Measurements from ENCODE around the gene DIAPH3. TPM values are rescaled to one million over a fixed set of nuclear protein-coding genes. Genes with fewer than 3 reads are reported as not detected.

Gene DIAPH3
- total RNA-seq, 2 experiments from 2014 or later: 20.0 to 21.0 TPM

GRCh38 chr13:59883885-59884284 lies 279.8 kb downstream of the DIAPH3 start:
- Mint-ChIP-seq H3K4me1 (no peaks in the 10 kb centered on the region), H3K9me3 (no peaks in the 10 kb centered on the region), H3K36me3 (no peaks in the 10 kb centered on the region), H3K27me3 (no peaks in the 10 kb centered on the region), H3K4me3 (no peak overlapping the region), H3K27ac (no peak overlapping the region)
- DNase-seq: no peak

DNA sequence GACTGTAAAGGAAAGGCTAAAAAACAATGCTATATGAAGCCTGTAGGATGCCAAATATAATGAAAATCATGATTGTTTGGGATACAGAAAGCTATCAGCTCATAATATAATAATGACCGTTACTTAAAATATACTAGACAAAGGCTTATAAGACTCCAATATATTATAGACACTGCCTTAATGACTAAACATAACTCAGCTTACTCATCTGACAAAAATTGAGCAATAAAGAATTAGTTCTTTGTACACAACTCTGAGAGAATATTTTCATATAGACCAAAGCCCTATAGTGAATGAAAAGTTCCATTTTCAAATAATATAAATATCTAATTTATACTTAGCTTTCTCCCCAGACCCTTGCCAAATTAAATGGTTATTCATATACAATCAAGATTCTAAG lies 283.3 kb downstream of the DIAPH3 start:
- Mint-ChIP-seq H3K36me3 (no peaks in the 10 kb centered on the region), H3K4me3 (no peak overlapping the region), H3K9me3 (no peaks in the 10 kb centered on the region), H3K4me1 (no peaks in the 10 kb centered on the region), H3K27ac (no peak overlapping the region), H3K27me3 (no peaks in the 10 kb centered on the region)
- no peak for DNase-seq

GRCh38 chr13:59879281-59879680 lies 284.4 kb downstream of the DIAPH3 start:
- Mint-ChIP-seq H3K27ac (no peak overlapping the region), H3K27me3 (no peaks in the 10 kb centered on the region), H3K4me1 (no peaks in the 10 kb centered on the region), H3K4me3 (no peak overlapping the region), H3K9me3 (no peaks in the 10 kb centered on the region), H3K36me3 (peaks cover 3% of the 10 kb centered on the region)
- DNase-seq: no peak

DNA sequence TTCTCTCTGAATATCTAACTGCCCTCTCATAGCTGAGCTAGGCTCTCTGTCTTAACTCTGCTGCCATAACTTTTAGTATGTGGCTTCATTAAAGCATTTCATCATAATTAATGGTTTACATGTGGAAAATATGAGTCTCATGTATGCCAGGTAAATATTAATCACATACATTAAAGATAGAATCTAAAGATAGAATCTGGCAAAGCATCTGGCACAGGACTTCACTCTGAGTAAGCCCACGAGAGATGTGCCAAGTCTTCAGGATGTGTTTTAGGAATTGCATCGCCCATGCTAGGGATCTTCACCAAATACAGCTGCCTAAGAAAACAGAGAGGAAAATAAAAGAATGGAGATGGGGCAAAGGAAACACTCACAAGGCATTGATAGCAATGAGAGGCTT lies 285.8 kb downstream of the DIAPH3 start:
- H3K4me3 Mint-ChIP-seq: no peak overlapping the region
- no peaks in the 10 kb centered on the region for H3K9me3 Mint-ChIP-seq
- H3K27ac Mint-ChIP-seq: no peak overlapping the region
- DNase-seq: no peak
- H3K4me1 Mint-ChIP-seq: no peaks in the 10 kb centered on the region
- peaks cover 3% of the 10 kb centered on the region for H3K36me3 Mint-ChIP-seq
- H3K27me3 Mint-ChIP-seq: no peaks in the 10 kb centered on the region

- H3K27me3 Mint-ChIP-seq: no peaks in the 10 kb centered on the region
- H3K36me3 Mint-ChIP-seq: peaks cover 3% of the 10 kb centered on the region
- H3K27ac Mint-ChIP-seq: no peak overlapping the region
- no peaks in the 10 kb centered on the region for H3K4me1 Mint-ChIP-seq
- H3K9me3 Mint-ChIP-seq: no peaks in the 10 kb centered on the region
- DNase-seq: no peak
- H3K4me3 Mint-ChIP-seq: no peak overlapping the region
Observed at GRCh38 chr13:59874973-59875372, 288.8 kb downstream of the DIAPH3 start.

GRCh38 chr13:59873856-59874255 lies 289.9 kb downstream of the DIAPH3 start:
- H3K9me3 Mint-ChIP-seq: no peaks in the 10 kb centered on the region
- no peaks in the 10 kb centered on the region for H3K4me1 Mint-ChIP-seq
- peaks cover 3% of the 10 kb centered on the region for H3K36me3 Mint-ChIP-seq
- no peaks in the 10 kb centered on the region for H3K27me3 Mint-ChIP-seq
- DNase-seq: no peak
- H3K4me3 Mint-ChIP-seq: no peak overlapping the region
- no peak overlapping the region for H3K27ac Mint-ChIP-seq

DNA sequence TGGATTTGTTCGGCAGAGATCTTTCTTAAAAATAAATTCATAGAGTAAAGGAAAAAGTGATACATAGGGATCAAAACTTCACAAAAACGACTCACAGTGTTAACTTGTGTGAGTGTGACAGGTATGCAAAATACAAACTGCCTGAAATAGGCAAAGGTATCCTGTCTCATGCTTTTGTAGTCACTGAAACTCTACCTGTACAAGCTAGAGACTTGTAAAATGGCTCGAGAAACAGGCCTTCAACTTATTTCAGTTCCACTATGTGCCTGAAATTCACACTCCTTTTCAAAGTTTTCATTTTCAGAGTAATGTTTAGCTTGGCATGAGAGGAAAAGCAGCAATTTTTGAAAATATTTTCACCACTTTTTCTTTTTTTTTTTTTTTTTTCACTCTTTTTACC lies 290.4 kb downstream of the DIAPH3 start:
- no peaks in the 10 kb centered on the region for H3K9me3 Mint-ChIP-seq
- H3K4me1 Mint-ChIP-seq: no peaks in the 10 kb centered on the region
- no peak overlapping the region for H3K27ac Mint-ChIP-seq
- peaks cover 3% of the 10 kb centered on the region for H3K36me3 Mint-ChIP-seq
- H3K4me3 Mint-ChIP-seq: no peak overlapping the region
- no peaks in the 10 kb centered on the region for H3K27me3 Mint-ChIP-seq
- DNase-seq: no peak

GRCh38 chr13:59867867-59868266 lies 295.9 kb downstream of the DIAPH3 start:
- no peak overlapping the region for H3K27ac Mint-ChIP-seq
- no peaks in the 10 kb centered on the region for H3K9me3 Mint-ChIP-seq
- H3K4me1 Mint-ChIP-seq: no peaks in the 10 kb centered on the region
- no peak for DNase-seq
- no peak overlapping the region for H3K4me3 Mint-ChIP-seq
- no peaks in the 10 kb centered on the region for H3K27me3 Mint-ChIP-seq
- H3K36me3 Mint-ChIP-seq: no peaks in the 10 kb centered on the region

DNA sequence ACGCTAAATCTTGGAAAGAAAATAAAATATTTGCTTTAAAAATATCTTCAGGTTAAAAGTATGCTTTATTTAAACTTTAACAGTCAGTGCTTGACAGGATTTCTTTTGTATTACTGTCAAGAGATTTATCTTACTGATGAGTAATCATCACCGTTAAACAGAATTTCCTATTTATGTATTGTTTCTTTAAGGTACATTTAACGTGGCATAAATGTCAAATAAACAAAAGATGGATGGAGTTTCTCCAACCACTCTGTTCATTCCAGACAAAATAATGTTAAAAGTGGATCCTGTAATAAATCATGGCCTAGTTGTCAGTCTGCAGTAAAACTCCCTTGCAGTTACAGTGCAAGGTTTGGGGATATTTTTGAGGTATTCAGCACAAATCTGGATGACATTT lies 298.3 kb downstream of the DIAPH3 start:
- no peaks in the 10 kb centered on the region for H3K9me3 Mint-ChIP-seq
- no peaks in the 10 kb centered on the region for H3K4me1 Mint-ChIP-seq
- no peaks in the 10 kb centered on the region for H3K27me3 Mint-ChIP-seq
- peaks cover 3% of the 10 kb centered on the region for H3K36me3 Mint-ChIP-seq
- H3K27ac Mint-ChIP-seq: no peak overlapping the region
- DNase-seq: no peak
- H3K4me3 Mint-ChIP-seq: no peak overlapping the region

GRCh38 chr13:59863621-59864020 lies 300.1 kb downstream of the DIAPH3 start:
- no peak for DNase-seq
- Mint-ChIP-seq H3K4me1 (no peaks in the 10 kb centered on the region), H3K36me3 (peaks cover 3% of the 10 kb centered on the region), H3K4me3 (no peak overlapping the region), H3K9me3 (no peaks in the 10 kb centered on the region), H3K27me3 (no peaks in the 10 kb centered on the region), H3K27ac (no peak overlapping the region)

- no peaks in the 10 kb centered on the region for H3K4me1 Mint-ChIP-seq
- no peak overlapping the region for H3K27ac Mint-ChIP-seq
- peaks cover 3% of the 10 kb centered on the region for H3K36me3 Mint-ChIP-seq
- H3K9me3 Mint-ChIP-seq: no peaks in the 10 kb centered on the region
- no peaks in the 10 kb centered on the region for H3K27me3 Mint-ChIP-seq
- DNase-seq: no peak
- H3K4me3 Mint-ChIP-seq: no peak overlapping the region
Observed at GRCh38 chr13:59861676-59862075, 302.1 kb downstream of the DIAPH3 start.

DNA sequence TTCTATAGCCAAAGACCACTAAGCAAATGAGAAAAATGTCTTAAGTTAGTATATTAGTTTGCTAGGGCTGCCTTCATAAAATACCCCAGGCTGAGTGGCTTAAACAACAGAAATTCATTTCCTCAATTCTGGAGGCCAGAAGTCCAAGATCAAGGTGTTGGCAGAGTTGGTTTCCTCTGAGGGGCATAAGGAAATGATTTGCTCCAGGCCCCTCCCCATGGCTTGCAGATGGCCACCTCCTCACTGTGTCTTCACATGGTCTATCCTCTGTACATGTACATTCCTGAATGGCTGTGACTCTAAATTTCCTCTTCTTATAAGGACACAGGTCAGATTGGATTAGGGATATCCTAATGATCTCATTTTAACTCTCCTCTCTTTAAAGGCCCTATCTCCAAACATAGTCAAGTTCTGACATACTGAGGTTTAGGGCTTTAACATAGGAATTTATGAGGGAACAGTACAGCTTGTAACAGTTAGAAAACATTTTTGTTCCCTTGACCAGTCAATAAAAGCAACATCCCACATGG lies 307.4 kb downstream of the DIAPH3 start:
- Mint-ChIP-seq H3K4me3 (no peak overlapping the region), H3K27me3 (no peaks in the 10 kb centered on the region), H3K9me3 (no peaks in the 10 kb centered on the region), H3K27ac (no peak overlapping the region), H3K36me3 (peaks cover 3% of the 10 kb centered on the region), H3K4me1 (no peaks in the 10 kb centered on the region)
- DNase-seq: no peak

DNA sequence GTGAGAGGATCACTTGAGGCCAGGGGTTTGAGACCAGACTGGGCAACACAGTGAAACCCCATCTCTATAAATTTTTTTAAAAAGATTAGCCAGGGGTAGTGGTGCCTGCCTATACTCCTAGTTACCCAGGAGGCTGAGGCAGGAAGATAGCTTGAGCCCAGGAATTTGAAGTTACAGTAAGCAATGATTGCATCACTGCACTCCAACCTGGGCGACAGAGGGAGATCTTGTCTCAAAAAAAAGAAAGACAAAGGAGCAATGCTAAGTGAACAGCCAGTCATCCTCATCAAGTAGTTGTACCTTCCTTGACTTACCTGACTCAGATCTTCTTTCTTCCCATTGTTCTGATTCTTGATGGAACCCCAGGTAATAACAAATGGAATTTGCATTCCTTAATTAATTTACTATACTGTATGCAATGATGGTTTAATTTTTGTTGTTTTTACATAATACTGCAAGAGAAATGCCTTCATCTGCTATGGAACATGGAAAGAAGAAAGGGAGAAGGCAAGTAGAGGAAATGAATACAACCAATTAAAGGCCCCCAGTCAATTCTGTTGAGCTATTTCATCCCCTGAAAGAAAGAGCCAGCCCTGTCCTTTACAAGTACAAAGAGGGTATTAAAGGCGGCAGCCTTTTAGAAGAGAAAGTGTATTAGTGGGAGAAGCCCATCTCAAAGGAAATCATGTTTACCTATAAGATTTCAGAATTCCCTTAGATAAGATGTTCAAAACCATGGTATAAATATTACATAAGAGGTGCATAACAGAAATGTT lies 316.7 kb downstream of the DIAPH3 start:
- no peaks in the 10 kb centered on the region for H3K4me1 Mint-ChIP-seq
- H3K36me3 Mint-ChIP-seq: peaks cover 3% of the 10 kb centered on the region
- H3K4me3 Mint-ChIP-seq: no peak overlapping the region
- no peaks in the 10 kb centered on the region for H3K9me3 Mint-ChIP-seq
- H3K27ac Mint-ChIP-seq: no peak overlapping the region
- no peaks in the 10 kb centered on the region for H3K27me3 Mint-ChIP-seq
- DNase-seq: no peak

DNA sequence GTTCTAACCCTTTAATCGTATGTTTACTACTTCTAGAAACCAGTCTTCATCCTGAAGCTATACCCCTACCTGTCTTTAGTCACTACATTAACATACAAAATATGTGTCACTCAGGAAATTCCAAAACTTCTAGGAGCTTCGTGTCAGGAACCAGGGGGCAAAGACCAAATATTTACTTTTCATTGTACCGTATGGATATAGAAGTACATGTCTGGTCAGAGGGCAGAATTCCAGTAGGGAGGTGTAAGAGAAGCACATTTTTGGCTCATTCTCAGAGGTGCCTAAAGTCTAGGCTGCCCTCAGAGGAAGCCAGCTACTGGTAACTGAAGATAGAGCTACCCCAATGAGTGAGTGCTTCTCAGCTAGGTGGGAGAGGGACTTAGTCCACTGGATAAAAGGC lies 320.7 kb downstream of the DIAPH3 start:
- Mint-ChIP-seq H3K27me3 (no peaks in the 10 kb centered on the region), H3K4me3 (no peak overlapping the region), H3K36me3 (no peaks in the 10 kb centered on the region), H3K27ac (no peak overlapping the region), H3K9me3 (no peaks in the 10 kb centered on the region), H3K4me1 (no peaks in the 10 kb centered on the region)
- no peak for DNase-seq

DNA sequence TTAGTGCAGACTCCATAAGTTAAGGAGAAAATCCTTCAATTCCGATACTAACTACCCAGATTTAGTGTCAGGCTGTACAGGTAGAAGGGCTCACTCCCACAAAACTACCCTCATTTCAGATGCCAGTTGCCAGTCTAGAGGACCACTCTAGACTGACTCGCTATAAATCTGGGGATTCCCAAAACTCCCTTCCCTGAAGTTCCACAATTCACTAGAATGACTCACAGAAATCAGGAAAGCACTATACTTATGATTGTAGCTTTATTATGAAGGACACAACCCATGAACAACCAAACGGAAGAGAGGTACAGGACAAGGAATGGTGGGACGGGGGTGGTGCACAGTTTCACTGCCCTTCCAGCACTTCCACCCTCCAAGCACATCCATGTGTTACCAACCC lies 321.2 kb downstream of the DIAPH3 start:
- DNase-seq: no peak
- Mint-ChIP-seq H3K4me1 (no peaks in the 10 kb centered on the region), H3K27ac (no peak overlapping the region), H3K9me3 (no peaks in the 10 kb centered on the region), H3K36me3 (no peaks in the 10 kb centered on the region), H3K4me3 (no peak overlapping the region), H3K27me3 (no peaks in the 10 kb centered on the region)

GRCh38 chr13:59839186-59839585 lies 324.5 kb downstream of the DIAPH3 start:
- no peaks in the 10 kb centered on the region for H3K9me3 Mint-ChIP-seq
- H3K36me3 Mint-ChIP-seq: no peaks in the 10 kb centered on the region
- DNase-seq: no peak
- H3K27me3 Mint-ChIP-seq: no peaks in the 10 kb centered on the region
- H3K4me1 Mint-ChIP-seq: no peaks in the 10 kb centered on the region
- no peak overlapping the region for H3K27ac Mint-ChIP-seq
- no peak overlapping the region for H3K4me3 Mint-ChIP-seq

All from activated naive CD8-positive, alpha-beta T cell treated with anti-CD3 and anti-CD28 coated beads for 36 hours (primary cell).